GM19023 (cell line): ENCODE results near the gene NREP.

Experiments used
- ATAC-seq: cut with Tn5 transposase; IDR thresholded peaks from one replicate; pipeline ENCODE4 v1.9.1; 2021; ENCODE audit warnings: mild to moderate bottlenecking, moderate library complexity; ENCODE audit not compliant: unreplicated experiment

NREP gene

GRCh38 chr5:111697881-111698757 lies 58.9 kb downstream of the NREP start:
- ATAC-seq = no peak

- ATAC-seq = no peak
Measured at GRCh38 chr5:111697215-111697614, 59.8 kb downstream of the NREP start.

DNA sequence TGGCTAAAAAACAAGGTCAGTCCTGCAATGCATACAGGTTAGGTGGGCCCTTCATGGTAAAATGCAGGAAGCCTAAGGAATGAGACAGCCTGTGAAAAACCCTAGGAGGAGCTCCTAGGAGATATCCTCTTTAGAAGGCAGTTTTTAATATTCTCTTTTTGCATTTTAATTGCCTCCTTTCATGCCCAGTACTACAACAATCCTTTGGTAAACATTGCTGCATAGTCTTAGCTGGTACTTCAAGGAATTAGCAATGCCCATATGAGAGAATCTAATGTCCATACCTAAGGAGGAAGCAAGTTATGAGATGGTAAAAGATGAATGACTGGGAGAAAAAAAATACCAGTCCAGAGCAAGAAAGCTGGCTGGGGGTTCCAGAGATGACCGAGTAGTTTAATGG lies 61.0 kb downstream of the NREP start:
- no peak for ATAC-seq

DNA sequence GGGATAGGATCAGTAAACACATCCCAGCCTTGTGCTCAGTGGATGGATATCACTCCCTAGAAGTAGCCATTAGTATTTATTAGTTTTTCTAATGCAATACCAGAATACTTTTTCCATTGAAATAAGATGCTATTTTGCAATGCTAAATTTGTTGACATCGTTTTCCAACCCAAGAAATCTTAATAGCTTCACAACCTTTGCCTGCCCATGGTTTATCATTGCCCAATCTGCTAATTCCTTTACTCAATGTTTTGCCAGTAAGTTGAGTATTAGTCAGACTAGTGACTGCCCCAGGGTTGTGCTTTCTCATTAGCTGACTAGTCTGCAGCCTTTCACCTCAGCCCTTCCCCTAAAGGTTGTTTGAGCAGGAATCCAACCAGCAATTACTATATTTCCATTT lies 62.9 kb downstream of the NREP start:
- no peak for ATAC-seq

DNA sequence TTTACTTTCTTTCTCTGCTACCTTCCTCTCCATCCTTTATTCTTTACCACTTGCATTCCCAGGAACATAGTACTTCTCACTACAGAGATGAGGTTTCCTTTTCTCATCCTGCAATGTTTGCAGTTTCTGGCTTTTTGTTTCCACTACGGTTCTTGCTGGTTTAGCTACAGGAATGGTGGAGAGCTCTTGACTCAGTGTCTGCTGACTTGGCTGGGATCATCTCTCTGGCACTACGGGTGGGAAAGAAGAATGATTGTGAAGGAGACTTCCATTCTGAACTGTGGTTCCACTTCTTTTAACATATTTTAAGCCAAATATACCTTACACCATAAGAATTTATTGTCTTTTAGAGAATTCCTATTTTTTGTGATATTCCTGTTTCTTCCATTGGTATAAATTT lies 65.1 kb downstream of the NREP start:
- ATAC-seq = no peak

- no peak for ATAC-seq
Measured at GRCh38 chr5:111691508-111691907, 65.5 kb downstream of the NREP start.

DNA sequence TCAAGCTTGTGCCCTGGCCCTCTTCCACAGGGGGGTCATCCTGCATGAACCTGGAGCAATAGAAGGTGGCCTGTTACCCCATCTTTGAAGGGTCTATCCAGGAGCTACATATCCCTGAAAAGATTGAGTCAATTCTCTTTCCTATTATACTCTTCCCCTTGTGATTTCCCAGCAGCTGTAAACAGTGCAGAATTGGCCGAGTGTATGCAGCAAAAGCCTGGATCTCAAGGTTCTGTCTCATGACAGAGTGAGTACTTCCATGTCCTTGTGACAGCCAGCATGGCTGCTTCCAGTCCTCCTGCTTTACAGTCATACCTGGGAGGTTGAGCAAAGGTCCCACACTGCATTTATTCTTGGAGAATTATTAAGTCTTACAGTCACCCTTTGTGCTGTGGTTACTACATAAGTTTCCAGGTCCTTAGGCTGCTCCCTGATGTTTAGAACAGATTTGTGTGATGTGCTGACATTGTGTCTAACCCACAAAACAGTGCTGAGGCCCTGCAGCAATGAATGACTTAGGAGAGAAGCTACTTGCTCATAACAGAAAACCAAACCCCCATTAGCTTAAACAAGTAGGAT lies 67.5 kb downstream of the NREP start:
- ATAC-seq = no peak

DNA sequence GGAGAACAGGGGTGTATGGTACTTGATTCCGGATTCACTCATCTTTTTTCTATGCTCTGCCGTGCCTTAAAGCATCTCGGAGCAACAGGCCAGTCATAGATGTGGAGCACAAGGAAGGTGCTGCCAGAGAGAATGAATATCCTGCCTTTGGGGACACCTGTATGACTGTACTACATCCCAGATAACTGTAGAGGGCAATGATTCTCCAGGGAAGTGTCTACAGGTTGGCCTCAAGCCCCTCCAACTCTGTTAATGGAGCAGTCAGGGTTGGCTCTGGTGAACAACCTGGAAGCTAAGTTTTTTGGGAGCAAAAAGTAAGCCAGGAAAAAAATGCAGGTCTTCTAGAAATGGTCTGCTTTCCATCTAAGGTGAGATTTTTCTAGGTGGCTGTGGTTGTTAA lies 71.0 kb downstream of the NREP start:
- ATAC-seq = no peak

DNA sequence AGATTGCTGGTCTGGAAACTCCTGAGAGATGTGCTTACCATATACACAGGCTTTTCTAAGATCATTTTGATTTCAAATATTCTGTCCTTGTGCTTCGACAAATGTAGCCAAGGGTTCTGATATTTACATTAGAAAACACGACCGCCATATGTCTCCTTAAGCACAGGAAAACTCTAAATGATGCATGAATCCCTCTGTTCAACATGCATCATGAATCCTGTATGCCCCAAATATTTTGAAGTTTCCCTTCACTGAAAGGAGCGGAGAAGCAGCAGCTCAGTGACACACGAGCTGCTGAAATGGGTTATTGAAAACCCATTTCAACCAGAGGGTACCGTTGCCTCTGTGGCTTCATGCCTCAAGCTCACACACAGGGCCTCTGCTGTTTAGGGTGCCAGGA lies 74.4 kb downstream of the NREP start:
- no peak for ATAC-seq

GRCh38 chr5:111682121-111682520 lies 74.9 kb downstream of the NREP start:
- no peak for ATAC-seq

DNA sequence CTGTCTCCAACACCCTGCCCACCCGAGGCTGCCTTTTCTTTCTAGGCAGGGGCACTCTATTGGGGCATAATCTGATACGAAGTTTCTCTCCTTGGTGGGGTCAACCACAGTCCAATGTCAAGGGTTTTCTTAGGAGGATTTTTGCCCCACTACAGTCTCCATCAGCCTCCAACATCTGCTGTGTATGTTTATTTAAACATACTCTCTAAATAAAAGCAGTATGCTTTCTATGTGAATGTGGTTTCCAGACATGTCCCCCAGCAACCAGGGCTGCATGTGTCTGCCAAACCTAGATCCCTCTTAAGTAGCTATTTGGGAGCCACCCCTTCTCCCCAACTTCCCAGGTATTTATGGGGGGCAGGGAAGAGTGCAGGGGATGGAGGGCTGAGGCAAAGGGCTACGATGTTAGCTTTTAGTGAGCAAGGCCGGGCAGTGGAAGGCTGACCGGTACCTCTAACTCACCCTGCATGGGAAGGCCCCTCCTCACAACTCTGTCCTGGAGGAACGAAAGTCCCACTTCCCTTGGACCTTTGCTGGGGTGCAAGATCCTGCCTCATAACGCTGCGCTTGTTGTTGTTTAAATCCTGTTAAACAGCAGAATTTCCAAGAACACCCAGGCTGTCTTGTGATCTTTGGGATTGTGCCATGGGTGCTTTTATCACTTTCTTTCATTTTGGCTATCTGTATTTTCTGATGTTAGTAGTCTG lies 75.4 kb downstream of the NREP start:
- no peak for ATAC-seq

DNA sequence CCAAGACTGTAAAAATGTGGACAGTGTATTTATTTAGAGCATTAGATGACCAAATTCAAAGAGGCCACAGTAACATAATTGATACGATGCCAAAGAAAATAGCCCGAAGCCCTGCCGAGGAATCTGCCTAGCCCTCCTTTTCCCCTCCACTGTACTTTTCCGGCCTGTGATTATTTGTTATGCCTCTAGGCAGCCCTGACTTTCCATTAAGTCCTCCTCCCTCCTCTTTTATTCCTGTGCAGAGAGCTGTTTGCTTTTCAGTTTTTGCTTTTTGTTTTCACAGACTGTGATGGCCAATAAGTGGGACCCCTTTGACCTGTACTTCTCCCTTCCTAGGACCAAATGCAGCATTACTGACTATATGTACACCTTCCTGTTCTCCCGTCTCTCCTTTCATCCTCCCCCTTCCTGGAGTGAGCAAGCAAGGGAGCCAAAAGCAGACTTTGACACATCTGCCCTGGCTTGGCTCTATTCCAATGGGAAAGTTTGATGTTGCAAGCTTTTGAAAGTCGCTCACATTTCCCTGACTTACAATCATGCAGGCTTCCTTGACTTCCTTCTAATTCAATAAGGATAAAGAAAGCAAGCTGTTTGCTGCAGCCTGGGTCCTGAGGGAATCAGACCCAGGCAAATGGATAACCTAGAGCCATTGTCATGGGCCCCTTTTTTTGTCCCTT lies 76.1 kb downstream of the NREP start:
- no peak for ATAC-seq

GRCh38 chr5:111679611-111680010 lies 77.4 kb downstream of the NREP start:
- ATAC-seq = no peak
